Left ventricle myocardium inferior (tissue), 1 donor: ENCODE data around the gene TMEM117. TPM values are rescaled to one million over a fixed set of nuclear protein-coding genes. Genes with fewer than 3 reads are reported as not detected.

Experiments
- DNase-seq: peaks from one replicate; pipeline ENCODE4 v3.0.0-alpha.2; 2020
- H3K27ac ChIP-seq: fragments of 200-600 bp; replicated peaks from 2 replicates; pipeline ENCODE4 v1.8.0; 2021
- H3K27me3 ChIP-seq: fragments of 200-600 bp; 2 replicates; pipeline ENCODE4 v1.8.0; 2021; ENCODE audit warnings: low read depth
- H3K36me3 ChIP-seq: fragments of 200-600 bp; 2 replicates; pipeline ENCODE4 v1.8.0; 2021
- H3K4me1 ChIP-seq: fragments of 200-600 bp; 2 replicates; pipeline ENCODE4 v1.8.0; 2021
- H3K4me3 ChIP-seq: fragments of 200-600 bp; 2 replicates; pipeline ENCODE4 v1.8.0; 2021; ENCODE audit warnings: mild to moderate bottlenecking, moderate library complexity
- H3K9me3 ChIP-seq: fragments of 200-600 bp; replicated peaks from 2 replicates; pipeline ENCODE4 v1.8.0; 2021
- CTCF ChIP-seq: fragments of 200-600 bp; IDR thresholded peaks from 2 replicates; pipeline ENCODE4 v1.8.0; 2021; ENCODE audit warnings: antibody characterized with exemption, mild to moderate bottlenecking, borderline replicate concordance
- intact Hi-C: fragments of 100-400 bp; cut with micrococcal nuclease; formaldehyde crosslinking; loops from one replicate; pipeline ENCODE4 v1.11.0; 2022
- total RNA-seq: library from RNA; stranded (reverse); fragmentation: NEBNext Ultra II Directional; extraction: Animal tissue kit (Norgen Biotek cat#: 25700); gene quantifications from one replicate; pipeline ENCODE4 v1.2.1, GENCODE V29; 2021
- donor health status: DM: no; HTN: yes; CAD: no; lungs with severe emphysema.

The TMEM117 gene
- total RNA-seq, 1 donor from 2014 or later = 6.7 TPM

- TF ChIP-seq CTCF = no peak
- DNase-seq = no peak
- Histone ChIP-seq H3K27ac (no peak overlapping the region), H3K4me3 (no peak overlapping the region), H3K4me1 (no peaks in the 10 kb centered on the region), H3K9me3 (no peaks in the 10 kb centered on the region), H3K36me3 (no peaks in the 10 kb centered on the region), H3K27me3 (no peaks in the 10 kb centered on the region)
- intact Hi-C loops = no loop called here
These were observed 8.8 kb upstream of the TMEM117 start for GRCh38 chr12:43827093-43827492.

- Histone ChIP-seq H3K9me3 (no peaks in the 10 kb centered on the region), H3K4me3 (no peak overlapping the region), H3K36me3 (no peaks in the 10 kb centered on the region), H3K27ac (no peak overlapping the region), H3K27me3 (no peaks in the 10 kb centered on the region), H3K4me1 (peaks cover 23% of the 10 kb centered on the region)
- no peak for DNase-seq
- intact Hi-C loops = no loop called here
- TF ChIP-seq CTCF = no peak
These were observed 3.3 kb upstream of the TMEM117 start for GRCh38 chr12:43832463-43833168.

DNA sequence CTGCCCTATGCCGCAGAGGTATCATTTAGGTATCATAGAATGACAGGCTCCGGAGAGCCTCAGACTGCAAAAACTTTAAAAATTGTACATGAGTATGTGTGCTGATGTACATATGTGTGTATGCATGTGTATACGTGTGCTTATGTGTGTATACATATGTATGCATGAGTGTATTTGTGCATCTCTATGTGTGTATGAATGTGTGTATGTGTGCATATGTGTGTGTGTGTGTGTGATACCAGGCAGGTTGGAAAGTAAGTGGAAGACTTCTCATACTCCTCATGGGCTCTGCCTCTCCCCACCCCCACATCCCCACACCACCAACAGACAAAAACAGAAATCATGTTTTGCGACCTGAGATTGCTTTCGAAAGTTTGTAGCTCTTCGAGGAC, 621 bp upstream of the TMEM117 start:
- H3K4me1 ChIP-seq = peaks cover 23% of the 10 kb centered on the region
- no peaks in the 10 kb centered on the region for H3K9me3 ChIP-seq
- no peaks in the 10 kb centered on the region for H3K27me3 ChIP-seq
- DNase-seq = no peak
- peak overlapping the region; percentile 98 for H3K27ac ChIP-seq
- intact Hi-C loops = no loop called here
- no peaks in the 10 kb centered on the region for H3K36me3 ChIP-seq
- TF ChIP-seq CTCF = no peak
- H3K4me3 ChIP-seq = peak overlapping the region; percentile 84

DNA sequence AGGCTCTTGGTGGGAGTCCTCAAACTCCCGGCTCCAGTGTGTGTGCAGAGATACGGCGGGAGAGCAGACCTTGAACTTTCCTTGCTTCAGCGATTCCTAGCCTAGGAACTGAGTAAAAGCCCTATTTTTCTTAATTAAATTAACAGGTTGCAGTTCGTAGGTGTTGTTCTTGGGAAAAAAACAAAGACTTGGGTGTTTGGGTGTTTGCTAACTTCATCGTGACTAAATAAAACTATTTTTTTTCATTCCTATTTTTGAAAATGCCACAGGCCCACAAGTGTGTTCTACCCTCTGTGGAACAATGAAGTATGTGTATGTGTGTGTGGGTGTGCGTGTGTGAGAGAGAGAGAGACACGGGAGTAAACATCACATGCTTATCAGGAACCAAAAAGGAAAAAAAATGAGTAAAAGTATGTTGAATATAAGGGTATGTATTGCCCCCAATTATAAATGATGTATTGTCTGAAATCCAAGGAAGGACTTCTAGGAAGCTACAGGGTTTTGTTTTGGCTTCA, 651 bp downstream of the TMEM117 start:
- Histone ChIP-seq H3K27me3 (no peaks in the 10 kb centered on the region), H3K9me3 (no peaks in the 10 kb centered on the region), H3K4me1 (peaks cover 23% of the 10 kb centered on the region), H3K27ac (peak overlapping the region; percentile 98), H3K4me3 (peak overlapping the region; percentile 84), H3K36me3 (no peaks in the 10 kb centered on the region)
- DNase-seq = no peak
- TF ChIP-seq CTCF = no peak
- intact Hi-C loops = no loop called here

DNA sequence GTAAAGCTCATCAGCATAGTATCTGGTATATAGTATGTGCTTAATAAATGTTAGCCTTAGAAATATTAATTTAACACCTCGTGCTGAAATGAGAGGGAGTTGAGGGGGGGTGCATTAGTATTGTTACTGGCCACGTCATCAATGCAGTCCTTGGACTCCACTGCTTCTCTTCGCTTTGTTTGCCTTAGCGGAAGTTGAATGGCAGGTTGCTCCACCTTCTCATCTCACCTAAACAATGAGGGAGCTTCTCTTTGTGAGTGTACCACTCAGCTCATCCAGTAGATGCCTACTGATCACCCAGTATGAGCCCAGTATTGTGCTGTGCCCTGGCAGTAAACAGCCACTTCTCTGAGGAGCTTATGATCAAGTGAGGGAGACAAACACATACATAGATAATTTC, 4.5 kb downstream of the TMEM117 start:
- no peak for TF ChIP-seq CTCF
- no peak for DNase-seq

More for the DNA sequence above, 4.5 kb downstream of the TMEM117 start:
- intact Hi-C loops = no loop called here
- Histone ChIP-seq H3K4me1 (peaks cover 16% of the 10 kb centered on the region), H3K4me3 (no peak overlapping the region), H3K27me3 (no peaks in the 10 kb centered on the region), H3K27ac (no peak overlapping the region), H3K36me3 (peaks cover 10% of the 10 kb centered on the region), H3K9me3 (no peaks in the 10 kb centered on the region)
